ENCODE data around the gene DPP4. TPM values are rescaled to one million over a fixed set of nuclear protein-coding genes. Genes with fewer than 3 reads are reported as not detected.

Gene DPP4
- total RNA-seq, 1 donor from 2014 or later = 0.59 TPM

DNA sequence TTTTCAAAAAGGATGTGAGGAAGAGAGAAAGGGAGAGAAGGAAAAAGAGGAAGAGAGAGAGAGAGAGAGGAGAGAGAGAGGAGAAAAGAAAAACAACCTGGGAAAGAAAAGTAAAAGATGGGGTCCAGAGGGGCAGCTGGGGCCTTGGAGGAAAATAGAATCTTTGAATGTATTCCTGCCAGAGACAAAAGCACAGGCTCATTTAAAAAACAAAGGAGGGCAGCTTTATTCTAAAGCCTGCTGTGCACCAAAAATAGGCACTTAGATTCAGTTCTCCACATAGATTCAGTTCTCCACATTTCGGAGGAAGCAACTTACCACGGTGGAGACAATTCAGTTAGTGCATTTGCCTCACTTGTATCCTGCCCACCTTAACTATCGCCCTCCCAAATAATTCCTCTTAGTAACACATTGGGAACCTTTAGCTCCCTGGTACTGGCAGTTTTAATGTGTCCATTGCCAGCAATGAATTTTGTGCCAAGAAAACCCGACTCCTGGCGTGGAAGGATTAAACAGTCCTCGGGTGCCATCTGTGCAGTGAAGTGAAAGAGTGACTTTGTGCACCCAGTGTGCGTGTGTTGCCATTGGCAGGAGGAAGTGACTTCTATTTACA, 71.3 kb downstream of the DPP4 start:
- DNase-seq (ENCODE audit: low spot score) = no peak
- Mint-ChIP-seq H3K27ac (ENCODE audit: unreplicated experiment) (no peak overlapping the region), H3K27me3 (ENCODE audit: unreplicated experiment) (peaks cover 6% of the 10 kb centered on the region), H3K9me3 (ENCODE audit: unreplicated experiment) (no peaks in the 10 kb centered on the region), H3K4me1 (ENCODE audit: unreplicated experiment) (peaks cover 14% of the 10 kb centered on the region), H3K36me3 (ENCODE audit: low read depth, unreplicated experiment) (no peaks in the 10 kb centered on the region), H3K4me3 (ENCODE audit: unreplicated experiment) (no peak overlapping the region)
- TF ChIP-seq, protein P1, sequence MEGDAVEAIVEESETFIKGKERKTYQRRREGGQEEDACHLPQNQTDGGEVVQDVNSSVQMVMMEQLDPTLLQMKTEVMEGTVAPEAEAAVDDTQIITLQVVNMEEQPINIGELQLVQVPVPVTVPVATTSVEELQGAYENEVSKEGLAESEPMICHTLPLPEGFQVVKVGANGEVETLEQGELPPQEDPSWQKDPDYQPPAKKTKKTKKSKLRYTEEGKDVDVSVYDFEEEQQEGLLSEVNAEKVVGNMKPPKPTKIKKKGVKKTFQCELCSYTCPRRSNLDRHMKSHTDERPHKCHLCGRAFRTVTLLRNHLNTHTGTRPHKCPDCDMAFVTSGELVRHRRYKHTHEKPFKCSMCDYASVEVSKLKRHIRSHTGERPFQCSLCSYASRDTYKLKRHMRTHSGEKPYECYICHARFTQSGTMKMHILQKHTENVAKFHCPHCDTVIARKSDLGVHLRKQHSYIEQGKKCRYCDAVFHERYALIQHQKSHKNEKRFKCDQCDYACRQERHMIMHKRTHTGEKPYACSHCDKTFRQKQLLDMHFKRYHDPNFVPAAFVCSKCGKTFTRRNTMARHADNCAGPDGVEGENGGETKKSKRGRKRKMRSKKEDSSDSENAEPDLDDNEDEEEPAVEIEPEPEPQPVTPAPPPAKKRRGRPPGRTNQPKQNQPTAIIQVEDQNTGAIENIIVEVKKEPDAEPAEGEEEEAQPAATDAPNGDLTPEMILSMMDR (IDR thresholded peaks at IDR 0.05; ENCODE audit: unreplicated experiment) = no peak

DNA sequence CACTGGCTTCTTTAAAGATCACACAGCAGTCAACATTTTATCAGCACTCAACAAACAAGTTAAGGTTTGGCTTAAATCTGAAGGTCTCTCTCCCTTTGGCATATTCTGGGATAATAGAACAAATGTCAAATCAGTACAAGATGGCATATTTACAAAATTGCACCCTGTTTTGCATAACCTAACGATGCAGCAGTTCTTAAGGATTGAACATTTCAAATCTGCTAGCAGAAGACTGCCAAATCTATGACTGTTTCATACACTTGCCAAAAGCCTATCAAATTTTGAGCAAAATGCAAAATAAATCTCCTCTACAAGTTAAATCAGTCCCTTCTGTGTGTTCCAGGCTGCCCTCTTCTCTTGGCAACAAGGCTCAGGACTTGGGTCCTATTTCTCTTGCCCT, 73.6 kb downstream of the DPP4 start:
- no peak for DNase-seq (ENCODE audit: low spot score)
- H3K4me1 Mint-ChIP-seq (ENCODE audit: unreplicated experiment) = peaks cover 14% of the 10 kb centered on the region
- no peak overlapping the region for H3K27ac Mint-ChIP-seq (ENCODE audit: unreplicated experiment)
- peaks cover 7% of the 10 kb centered on the region for H3K27me3 Mint-ChIP-seq (ENCODE audit: unreplicated experiment)
- TF ChIP-seq, protein P1 (IDR thresholded peaks at IDR 0.05; ENCODE audit: unreplicated experiment) = no peak
- H3K9me3 Mint-ChIP-seq (ENCODE audit: unreplicated experiment) = no peaks in the 10 kb centered on the region
- no peaks in the 10 kb centered on the region for H3K36me3 Mint-ChIP-seq (ENCODE audit: low read depth, unreplicated experiment)
- H3K4me3 Mint-ChIP-seq (ENCODE audit: unreplicated experiment) = no peak overlapping the region

DNA sequence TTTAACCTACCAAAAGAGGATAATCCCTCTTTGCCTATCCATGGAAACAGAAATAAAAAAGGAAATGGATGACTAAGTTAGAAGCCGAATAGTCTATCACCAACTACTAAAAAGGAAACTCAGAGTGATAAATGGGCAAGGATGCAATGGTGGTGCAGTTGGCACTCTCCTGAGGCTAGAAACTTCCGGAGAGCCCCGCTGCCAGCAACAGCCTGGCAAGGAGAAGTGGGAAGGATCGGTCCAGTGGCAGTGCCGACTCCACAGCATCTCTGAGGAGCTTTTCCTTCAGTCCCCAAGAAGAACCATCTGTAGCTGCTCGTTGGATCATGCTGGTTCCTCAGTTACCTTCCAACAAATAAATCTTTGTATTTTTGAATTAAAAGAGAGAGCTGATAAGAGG, 74.7 kb downstream of the DPP4 start:
- Mint-ChIP-seq H3K27ac (ENCODE audit: unreplicated experiment) (no peak overlapping the region), H3K4me1 (ENCODE audit: unreplicated experiment) (peaks cover 14% of the 10 kb centered on the region), H3K9me3 (ENCODE audit: unreplicated experiment) (no peaks in the 10 kb centered on the region), H3K27me3 (ENCODE audit: unreplicated experiment) (peaks cover 7% of the 10 kb centered on the region), H3K36me3 (ENCODE audit: low read depth, unreplicated experiment) (no peaks in the 10 kb centered on the region), H3K4me3 (ENCODE audit: unreplicated experiment) (no peak overlapping the region)
- TF ChIP-seq, protein P1 (IDR thresholded peaks at IDR 0.05; ENCODE audit: unreplicated experiment) = no peak
- no peak for DNase-seq (ENCODE audit: low spot score)

DNA sequence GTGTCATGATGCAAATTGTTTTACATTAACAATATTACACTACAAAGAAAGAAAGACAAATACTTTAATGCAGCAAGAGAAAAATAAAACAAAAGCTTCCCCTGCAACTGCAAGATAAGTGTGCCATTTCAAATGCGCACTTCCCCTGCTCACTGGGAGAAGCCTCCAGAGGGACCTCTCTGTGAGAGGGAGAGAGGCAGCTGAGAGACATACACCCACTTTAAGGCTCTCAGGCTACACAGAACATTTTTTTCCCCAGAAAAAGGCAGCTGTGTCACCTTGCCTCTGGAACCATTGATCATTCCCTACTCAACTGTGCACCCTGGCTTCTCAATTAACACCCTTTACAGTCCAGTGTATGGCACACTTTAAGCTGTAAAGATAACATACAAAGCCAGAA, 75.2 kb downstream of the DPP4 start:
- DNase-seq (ENCODE audit: low spot score) = no peak
- Mint-ChIP-seq H3K9me3 (ENCODE audit: unreplicated experiment) (no peaks in the 10 kb centered on the region), H3K27ac (ENCODE audit: unreplicated experiment) (no peak overlapping the region), H3K4me1 (ENCODE audit: unreplicated experiment) (peaks cover 10% of the 10 kb centered on the region), H3K36me3 (ENCODE audit: low read depth, unreplicated experiment) (no peaks in the 10 kb centered on the region), H3K4me3 (ENCODE audit: unreplicated experiment) (no peak overlapping the region), H3K27me3 (ENCODE audit: unreplicated experiment) (peaks cover 5% of the 10 kb centered on the region)
- TF ChIP-seq, protein P1 (IDR thresholded peaks at IDR 0.05; ENCODE audit: unreplicated experiment) = no peak

DNA sequence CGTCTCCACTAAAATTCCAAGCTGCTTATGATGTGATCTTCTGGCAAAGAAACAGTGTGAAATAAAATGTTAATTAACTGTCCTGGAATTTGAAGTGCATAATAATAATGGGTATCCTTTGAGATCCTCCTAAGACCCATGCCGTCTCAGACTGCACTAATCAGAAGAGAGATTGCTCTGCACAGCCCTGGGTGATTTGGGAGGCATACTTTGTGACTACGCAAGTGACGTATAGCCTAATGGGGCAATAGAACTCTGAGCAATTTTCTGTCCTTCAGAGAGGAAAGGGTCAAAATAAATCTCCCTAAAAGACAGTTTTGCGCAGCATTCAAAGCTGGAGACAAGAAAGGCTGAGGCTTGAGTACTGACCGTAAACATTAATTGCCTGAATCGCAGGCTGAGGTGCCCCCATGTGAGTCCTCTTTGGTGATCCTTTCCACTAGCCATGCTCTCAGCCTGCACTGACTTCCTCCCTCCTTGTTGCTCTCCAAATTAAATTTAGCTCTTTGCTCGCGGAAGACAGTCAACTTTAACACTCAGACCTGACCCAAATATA, 76.0 kb downstream of the DPP4 start:
- Mint-ChIP-seq H3K4me3 (ENCODE audit: unreplicated experiment) (no peak overlapping the region), H3K4me1 (ENCODE audit: unreplicated experiment) (peaks cover 7% of the 10 kb centered on the region), H3K27ac (ENCODE audit: unreplicated experiment) (no peak overlapping the region), H3K27me3 (ENCODE audit: unreplicated experiment) (peaks cover 1% of the 10 kb centered on the region), H3K36me3 (ENCODE audit: low read depth, unreplicated experiment) (no peaks in the 10 kb centered on the region), H3K9me3 (ENCODE audit: unreplicated experiment) (no peaks in the 10 kb centered on the region)
- no peak for DNase-seq (ENCODE audit: low spot score)
- TF ChIP-seq, protein P1 (IDR thresholded peaks at IDR 0.05; ENCODE audit: unreplicated experiment) = no peak

All from endothelial cell (in vitro differentiated cells).